ENCODE measurements around the gene CTDP1. TPM values are rescaled to one million over a fixed set of nuclear protein-coding genes. Genes with fewer than 3 reads are reported as not detected.

CTDP1 gene
- total and polyA plus RNA-seq, 2 experiments from 2014 or later = 23.3 to 30.2 TPM

GRCh38 chr18:79733986-79734770 is 54.6 kb downstream of the CTDP1 start:
- TF ChIP-seq CTCF (IDR thresholded peaks at IDR 0.05; ENCODE audit: low read depth, low read length) = no peak
- Histone ChIP-seq H3K9me3 (ENCODE audit: low read depth) (no peaks in the 10 kb centered on the region), H3K36me3 (peaks cover 3% of the 10 kb centered on the region), H3K4me3 (no peak overlapping the region), H3K4me1 (ENCODE audit: low read depth) (no peaks in the 10 kb centered on the region), H3K27me3 (no peaks in the 10 kb centered on the region), H3K27ac (no peak overlapping the region)
- no peak for DNase-seq (ENCODE audit: low read depth in 1 of 2, low spot score in 1 of 2)

- Histone ChIP-seq H3K27me3 (no peaks in the 10 kb centered on the region), H3K27ac (no peak overlapping the region), H3K4me1 (ENCODE audit: low read depth) (no peaks in the 10 kb centered on the region), H3K9me3 (ENCODE audit: low read depth) (no peaks in the 10 kb centered on the region), H3K36me3 (no peaks in the 10 kb centered on the region), H3K4me3 (no peak overlapping the region)
- no peak for DNase-seq (ENCODE audit: low read depth in 1 of 2, low spot score in 1 of 2)
- TF ChIP-seq CTCF (IDR thresholded peaks at IDR 0.05; ENCODE audit: low read depth, low read length) = no peak
Observed at GRCh38 chr18:79735071-79735980, 55.7 kb downstream of the CTDP1 start.

- no peak for TF ChIP-seq CTCF (IDR thresholded peaks at IDR 0.05; ENCODE audit: low read depth, low read length)
- no peaks in the 10 kb centered on the region for H3K9me3 ChIP-seq (ENCODE audit: low read depth)
Observed at GRCh38 chr18:79736230-79736629, 56.6 kb downstream of the CTDP1 start.

GRCh38 chr18:79736846-79737245 is 57.2 kb downstream of the CTDP1 start:
- no peak for DNase-seq (ENCODE audit: low read depth in 1 of 2, low spot score in 1 of 2)
- Histone ChIP-seq H3K4me1 (ENCODE audit: low read depth) (no peaks in the 10 kb centered on the region), H3K27me3 (no peaks in the 10 kb centered on the region), H3K36me3 (no peaks in the 10 kb centered on the region), H3K27ac (no peak overlapping the region), H3K9me3 (ENCODE audit: low read depth) (no peaks in the 10 kb centered on the region), H3K4me3 (no peak overlapping the region)
- TF ChIP-seq CTCF (IDR thresholded peaks at IDR 0.05; ENCODE audit: low read depth, low read length) = no peak

More at GRCh38 chr18:79736230-79736629, 56.6 kb downstream of the CTDP1 start:
- no peak overlapping the region for H3K27ac ChIP-seq
- no peaks in the 10 kb centered on the region for H3K4me1 ChIP-seq (ENCODE audit: low read depth)
- H3K4me3 ChIP-seq = no peak overlapping the region
- no peaks in the 10 kb centered on the region for H3K27me3 ChIP-seq
- no peaks in the 10 kb centered on the region for H3K36me3 ChIP-seq
- no peak for DNase-seq (ENCODE audit: low read depth in 1 of 2, low spot score in 1 of 2)

GRCh38 chr18:79737426-79737825 is 57.8 kb downstream of the CTDP1 start:
- H3K36me3 ChIP-seq = peaks cover 2% of the 10 kb centered on the region
- no peak for DNase-seq (ENCODE audit: low read depth in 1 of 2, low spot score in 1 of 2)

More at GRCh38 chr18:79737426-79737825, 57.8 kb downstream of the CTDP1 start:
- no peak overlapping the region for H3K4me3 ChIP-seq
- no peak overlapping the region for H3K27ac ChIP-seq
- no peaks in the 10 kb centered on the region for H3K4me1 ChIP-seq (ENCODE audit: low read depth)
- TF ChIP-seq CTCF (IDR thresholded peaks at IDR 0.05; ENCODE audit: low read depth, low read length) = no peak
- no peaks in the 10 kb centered on the region for H3K9me3 ChIP-seq (ENCODE audit: low read depth)
- H3K27me3 ChIP-seq = no peaks in the 10 kb centered on the region
